ENCODE data around the gene CCDC191.

Gene CCDC191, protein sequence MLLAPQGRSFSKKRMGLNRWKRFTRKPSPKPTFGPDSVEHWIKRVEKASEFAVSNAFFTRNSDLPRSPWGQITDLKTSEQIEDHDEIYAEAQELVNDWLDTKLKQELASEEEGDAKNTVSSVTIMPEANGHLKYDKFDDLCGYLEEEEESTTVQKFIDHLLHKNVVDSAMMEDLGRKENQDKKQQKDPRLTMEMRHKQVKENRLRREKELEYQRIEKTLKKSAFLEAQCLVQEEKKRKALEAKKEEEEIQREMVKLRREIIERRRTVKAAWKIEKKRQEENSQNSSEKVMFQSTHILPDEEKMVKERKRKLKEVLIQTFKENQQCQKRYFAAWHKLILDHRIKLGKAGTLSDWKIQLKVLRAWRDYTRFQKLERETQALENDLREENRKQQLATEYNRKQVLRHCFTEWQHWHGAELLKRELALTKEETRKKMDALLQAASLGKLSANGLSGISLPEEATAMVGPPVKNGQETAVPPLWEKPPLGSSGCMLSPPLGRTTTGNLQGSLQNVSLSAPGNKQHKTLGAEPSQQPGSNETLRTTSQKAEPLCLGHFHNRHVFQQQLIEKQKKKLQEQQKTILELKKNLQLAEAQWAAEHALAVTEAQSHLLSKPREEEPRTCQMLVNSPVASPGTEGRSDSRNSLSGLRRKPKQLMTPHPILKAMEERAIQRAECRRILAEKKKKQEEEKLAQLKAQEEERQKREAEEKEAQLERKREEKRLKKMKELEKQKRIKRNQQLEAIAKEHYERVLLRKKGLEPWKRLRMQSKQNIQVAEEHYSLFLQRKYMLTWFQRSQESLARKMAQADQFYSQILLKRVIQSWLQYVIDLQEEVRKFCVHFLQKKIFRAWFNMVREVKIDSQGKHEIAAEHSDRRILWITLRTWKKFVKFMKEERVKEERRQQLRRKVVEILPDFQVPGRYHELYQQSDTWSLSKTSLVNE

DNA sequence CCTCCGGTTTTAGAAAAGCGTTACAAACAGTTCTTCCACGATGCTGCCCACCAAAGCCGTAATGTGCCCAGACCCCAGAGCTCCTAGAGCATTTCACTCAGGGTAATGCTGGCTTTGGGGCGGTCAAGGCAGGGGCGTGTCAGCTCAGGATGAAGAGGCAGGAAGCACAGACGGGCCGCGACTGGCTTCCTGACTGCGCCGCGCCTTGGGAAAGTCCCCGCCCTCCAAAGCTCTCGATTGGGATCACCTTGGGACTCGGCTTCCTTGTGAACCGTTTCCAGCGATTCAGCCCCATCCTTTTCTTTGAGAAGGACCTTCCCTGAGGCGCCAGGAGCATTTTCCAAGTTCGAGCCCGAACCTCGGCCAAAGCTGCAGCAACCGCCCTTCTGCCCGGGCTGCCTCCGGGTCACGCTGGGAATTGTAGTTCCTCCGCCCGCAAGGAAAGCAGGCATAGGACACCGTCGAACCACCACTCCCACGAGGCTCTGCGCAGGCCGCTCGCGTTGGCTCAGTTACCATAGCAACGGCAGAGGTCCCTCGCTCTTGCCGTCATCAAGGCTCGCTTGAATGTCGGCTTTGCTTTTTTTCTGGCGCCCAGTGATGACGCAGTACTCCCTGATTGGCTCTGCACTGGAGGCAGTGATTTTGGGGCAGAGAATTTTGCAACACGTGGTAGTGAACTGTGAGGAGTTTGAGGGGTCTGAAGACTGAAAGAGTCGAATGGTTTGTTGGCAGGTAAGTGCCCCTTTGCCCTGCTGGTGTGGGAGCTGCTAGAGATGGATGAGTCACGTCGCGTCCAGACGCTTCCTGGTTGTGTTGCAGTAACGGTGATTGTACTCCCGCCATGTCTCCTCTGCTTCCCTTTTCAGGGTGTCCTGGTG lies at the start of gene CCDC191, which contains the start of gene QTRT2:
Gene CCDC191, minus strand, starts transcription at position 397 of the 881 bp plus-strand sequence. Its CDS starts 60 bp downstream, at position 337.
Gene QTRT2, plus strand, starts transcription at position 608 of the 881 bp plus-strand sequence. CDS start 8,521 bp downstream, outside the sequence.
- Mint-ChIP-seq H3K27ac (ENCODE audit: low read depth) (peak within 1 kb of the TSS; percentile 95), H3K27me3 (no peaks in the 10 kb centered on the region), H3K4me3 (peak within 1 kb of the TSS; percentile 92), H3K9me3 (no peaks in the 10 kb centered on the region), H3K36me3 (ENCODE audit: insufficient read depth) (peaks cover 20% of the 10 kb centered on the region), H3K4me1 (peaks cover 55% of the 10 kb centered on the region)
- peak; percentile 96 for ATAC-seq (replicated peaks; ENCODE audit: extremely low read depth, poor library complexity, severe bottlenecking)
- peak; percentile 94 to 98 for DNase-seq (ENCODE audit: low spot score in 2 of 2)

DNA sequence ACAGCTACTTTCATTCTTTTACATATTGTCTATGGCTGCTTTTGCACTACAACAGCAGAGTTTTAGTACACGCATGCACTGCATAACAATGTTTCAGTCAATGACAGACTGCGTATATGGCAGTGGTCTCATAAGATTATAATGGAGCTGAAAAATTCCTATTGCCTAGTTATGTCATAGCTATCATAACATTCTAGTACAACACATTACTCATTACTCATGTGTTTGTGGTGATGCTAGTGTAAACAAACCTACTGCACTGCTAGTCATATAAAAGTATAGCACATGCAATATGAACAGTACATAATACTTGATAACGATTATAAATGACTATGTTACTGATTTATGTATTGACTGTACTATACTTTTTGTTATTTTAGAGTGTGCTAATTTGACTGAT lies 48.1 kb upstream of the CCDC191 start:
- no peak overlapping the region for H3K27ac Mint-ChIP-seq (ENCODE audit: low read depth)
- H3K4me3 Mint-ChIP-seq, result no peak overlapping the region
- H3K36me3 Mint-ChIP-seq (ENCODE audit: insufficient read depth), result peaks cover 2% of the 10 kb centered on the region
- H3K27me3 Mint-ChIP-seq, result peaks cover 12% of the 10 kb centered on the region
- DNase-seq (ENCODE audit: low spot score in 2 of 2) (no peak), ATAC-seq (replicated peaks; ENCODE audit: extremely low read depth, poor library complexity, severe bottlenecking) (no peak)
- H3K9me3 Mint-ChIP-seq, result no peaks in the 10 kb centered on the region
- H3K4me1 Mint-ChIP-seq, result no peaks in the 10 kb centered on the region

DNA sequence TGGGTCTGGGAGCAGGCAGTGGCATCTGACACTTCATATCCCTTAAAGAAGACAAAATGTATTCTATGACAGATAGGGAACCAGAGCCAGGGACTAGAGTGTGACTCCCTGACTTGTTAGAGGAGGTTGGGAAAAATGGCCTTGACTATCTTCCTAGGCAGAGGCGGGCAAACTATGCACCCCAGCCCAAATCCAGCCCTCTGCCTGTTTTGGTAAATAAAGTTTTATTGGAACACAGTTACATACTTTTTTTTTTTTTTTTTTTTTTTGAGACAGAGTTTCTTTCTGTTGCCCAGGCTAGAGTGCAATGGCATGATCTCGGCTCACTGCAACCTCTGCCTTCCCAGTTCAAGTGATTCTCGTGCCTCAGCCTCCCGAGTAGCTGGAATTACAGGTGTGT lies 47.5 kb upstream of the CCDC191 start:
- Mint-ChIP-seq H3K4me1 (no peaks in the 10 kb centered on the region), H3K27me3 (peaks cover 8% of the 10 kb centered on the region), H3K36me3 (ENCODE audit: insufficient read depth) (no peaks in the 10 kb centered on the region), H3K9me3 (no peaks in the 10 kb centered on the region), H3K27ac (ENCODE audit: low read depth) (no peak overlapping the region), H3K4me3 (no peak overlapping the region)
- ATAC-seq (replicated peaks; ENCODE audit: extremely low read depth, poor library complexity, severe bottlenecking) (no peak), DNase-seq (ENCODE audit: low spot score in 2 of 2) (no peak)

DNA sequence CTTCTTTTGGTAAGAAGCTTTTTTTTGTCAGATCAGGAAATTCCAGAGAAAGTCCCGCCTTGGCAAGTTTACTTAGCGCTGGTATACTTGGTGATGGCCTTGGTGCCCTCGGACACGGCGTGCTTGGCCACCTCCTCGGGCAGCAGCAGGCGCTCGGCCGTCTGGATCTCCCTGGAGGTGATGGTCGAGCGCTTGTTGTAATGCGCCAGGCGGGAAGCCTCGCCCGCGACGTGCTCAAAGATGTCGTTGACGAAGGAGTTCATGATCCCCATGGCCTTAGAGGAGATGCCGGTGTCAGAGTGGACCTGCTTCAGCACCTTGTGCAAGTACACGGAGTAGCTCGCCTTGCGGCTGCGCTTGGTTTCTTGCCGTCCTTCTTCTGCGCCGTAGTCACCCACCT lies 46.9 kb upstream of the CCDC191 start:
- Mint-ChIP-seq H3K4me3 (no peak overlapping the region), H3K27me3 (peaks cover 8% of the 10 kb centered on the region), H3K4me1 (no peaks in the 10 kb centered on the region), H3K9me3 (no peaks in the 10 kb centered on the region), H3K36me3 (ENCODE audit: insufficient read depth) (no peaks in the 10 kb centered on the region), H3K27ac (ENCODE audit: low read depth) (no peak overlapping the region)
- ATAC-seq (replicated peaks; ENCODE audit: extremely low read depth, poor library complexity, severe bottlenecking) (no peak), DNase-seq (ENCODE audit: low spot score in 2 of 2) (no peak)

DNA sequence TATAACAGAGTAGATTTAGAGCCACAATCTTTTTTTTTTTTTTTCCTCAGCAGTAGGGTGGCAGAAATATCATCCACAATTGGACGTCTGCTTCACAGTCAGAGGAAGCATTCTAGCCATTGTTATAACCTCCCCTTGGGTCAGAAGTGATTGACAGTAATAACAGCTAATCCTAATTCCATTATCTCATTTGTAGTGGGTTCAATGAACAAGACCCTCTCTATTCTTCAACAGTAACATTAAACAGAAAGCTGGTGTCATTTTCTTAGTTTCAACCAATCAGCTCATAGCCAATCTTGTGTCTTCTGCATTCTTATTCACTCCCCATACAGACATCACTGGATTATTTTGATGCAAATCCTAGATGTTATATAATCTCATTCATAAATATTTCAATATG lies 44.8 kb upstream of the CCDC191 start:
- ATAC-seq (replicated peaks; ENCODE audit: extremely low read depth, poor library complexity, severe bottlenecking) (no peak), DNase-seq (ENCODE audit: low spot score in 2 of 2) (no peak)
- no peak overlapping the region for H3K4me3 Mint-ChIP-seq
- H3K36me3 Mint-ChIP-seq (ENCODE audit: insufficient read depth), result no peaks in the 10 kb centered on the region
- peaks cover 8% of the 10 kb centered on the region for H3K27me3 Mint-ChIP-seq
- no peaks in the 10 kb centered on the region for H3K4me1 Mint-ChIP-seq
- H3K27ac Mint-ChIP-seq (ENCODE audit: low read depth), result no peak overlapping the region
- no peaks in the 10 kb centered on the region for H3K9me3 Mint-ChIP-seq

DNA sequence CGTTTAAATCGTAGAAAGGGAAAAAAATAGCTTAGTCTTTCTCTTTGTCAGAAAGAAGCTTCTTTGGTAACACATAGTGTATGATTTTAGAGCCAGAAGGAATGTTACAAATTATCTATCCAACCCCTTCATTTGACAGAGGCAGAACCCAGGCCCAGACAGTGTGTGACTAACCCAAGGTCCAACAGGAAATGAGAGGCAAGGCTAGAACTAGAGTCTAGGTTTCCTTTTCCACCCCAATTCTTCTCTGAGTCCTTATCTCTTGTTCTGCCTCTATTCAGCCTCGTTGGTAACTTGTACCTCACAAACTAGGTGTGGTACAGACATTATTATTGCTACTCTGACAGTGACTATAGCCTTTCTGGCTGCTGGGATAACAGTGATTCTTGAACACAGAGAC lies 39.5 kb upstream of the CCDC191 start:
- Mint-ChIP-seq H3K4me3 (no peak overlapping the region), H3K27me3 (peaks cover 4% of the 10 kb centered on the region), H3K27ac (ENCODE audit: low read depth) (no peak overlapping the region), H3K36me3 (ENCODE audit: insufficient read depth) (no peaks in the 10 kb centered on the region), H3K9me3 (no peaks in the 10 kb centered on the region), H3K4me1 (no peaks in the 10 kb centered on the region)
- DNase-seq (ENCODE audit: low spot score in 2 of 2) (no peak), ATAC-seq (replicated peaks; ENCODE audit: extremely low read depth, poor library complexity, severe bottlenecking) (no peak)

DNA sequence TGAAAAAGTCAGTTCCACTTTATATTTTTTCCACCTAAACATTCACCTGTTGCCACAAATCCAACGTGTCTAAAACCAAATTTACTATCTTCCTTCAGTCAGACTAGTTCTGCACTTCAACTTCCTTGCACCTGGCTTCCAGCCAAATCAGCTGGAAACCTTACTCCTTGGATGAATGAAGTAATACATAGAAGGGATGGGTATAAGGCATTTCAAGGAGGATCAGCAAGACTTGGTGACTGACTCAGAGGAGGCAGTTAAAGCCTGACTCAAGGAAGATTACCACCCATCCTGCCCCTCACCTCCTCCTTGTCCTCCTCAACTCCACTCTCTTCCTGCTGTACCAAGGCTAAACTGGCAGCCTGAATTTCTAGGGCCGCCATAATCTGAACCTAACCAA lies 37.3 kb upstream of the CCDC191 start:
- no peak overlapping the region for H3K4me3 Mint-ChIP-seq
- no peaks in the 10 kb centered on the region for H3K4me1 Mint-ChIP-seq
- H3K27ac Mint-ChIP-seq (ENCODE audit: low read depth), result no peak overlapping the region
- no peaks in the 10 kb centered on the region for H3K36me3 Mint-ChIP-seq (ENCODE audit: insufficient read depth)
- no peaks in the 10 kb centered on the region for H3K27me3 Mint-ChIP-seq
- H3K9me3 Mint-ChIP-seq, result no peaks in the 10 kb centered on the region
- ATAC-seq (replicated peaks; ENCODE audit: extremely low read depth, poor library complexity, severe bottlenecking) (no peak), DNase-seq (ENCODE audit: low spot score in 2 of 2) (no peak)

DNA sequence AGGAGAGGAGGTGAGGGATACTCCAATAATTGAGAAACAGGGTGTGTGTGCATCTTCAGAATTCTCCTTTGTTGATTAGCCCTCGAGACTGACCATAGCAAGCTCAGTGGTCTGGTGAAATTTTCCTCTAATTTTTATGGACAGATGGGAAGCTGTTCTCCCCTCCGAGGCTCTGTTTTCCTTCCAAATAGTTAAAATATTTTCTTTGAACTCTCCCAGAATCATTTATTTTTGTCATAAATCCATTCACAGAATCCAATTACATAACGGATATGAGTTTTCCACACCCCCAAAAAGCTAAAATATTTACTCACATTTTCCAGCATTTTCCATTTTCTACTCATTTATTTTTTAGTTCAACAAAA lies 36.7 kb upstream of the CCDC191 start:
- Mint-ChIP-seq H3K36me3 (ENCODE audit: insufficient read depth) (no peaks in the 10 kb centered on the region), H3K4me3 (no peak overlapping the region), H3K27ac (ENCODE audit: low read depth) (no peak overlapping the region), H3K27me3 (no peaks in the 10 kb centered on the region), H3K9me3 (no peaks in the 10 kb centered on the region), H3K4me1 (no peaks in the 10 kb centered on the region)
- no peak for ATAC-seq (replicated peaks; ENCODE audit: extremely low read depth, poor library complexity, severe bottlenecking)
- DNase-seq (ENCODE audit: low spot score in 2 of 2), result no peak

DNA sequence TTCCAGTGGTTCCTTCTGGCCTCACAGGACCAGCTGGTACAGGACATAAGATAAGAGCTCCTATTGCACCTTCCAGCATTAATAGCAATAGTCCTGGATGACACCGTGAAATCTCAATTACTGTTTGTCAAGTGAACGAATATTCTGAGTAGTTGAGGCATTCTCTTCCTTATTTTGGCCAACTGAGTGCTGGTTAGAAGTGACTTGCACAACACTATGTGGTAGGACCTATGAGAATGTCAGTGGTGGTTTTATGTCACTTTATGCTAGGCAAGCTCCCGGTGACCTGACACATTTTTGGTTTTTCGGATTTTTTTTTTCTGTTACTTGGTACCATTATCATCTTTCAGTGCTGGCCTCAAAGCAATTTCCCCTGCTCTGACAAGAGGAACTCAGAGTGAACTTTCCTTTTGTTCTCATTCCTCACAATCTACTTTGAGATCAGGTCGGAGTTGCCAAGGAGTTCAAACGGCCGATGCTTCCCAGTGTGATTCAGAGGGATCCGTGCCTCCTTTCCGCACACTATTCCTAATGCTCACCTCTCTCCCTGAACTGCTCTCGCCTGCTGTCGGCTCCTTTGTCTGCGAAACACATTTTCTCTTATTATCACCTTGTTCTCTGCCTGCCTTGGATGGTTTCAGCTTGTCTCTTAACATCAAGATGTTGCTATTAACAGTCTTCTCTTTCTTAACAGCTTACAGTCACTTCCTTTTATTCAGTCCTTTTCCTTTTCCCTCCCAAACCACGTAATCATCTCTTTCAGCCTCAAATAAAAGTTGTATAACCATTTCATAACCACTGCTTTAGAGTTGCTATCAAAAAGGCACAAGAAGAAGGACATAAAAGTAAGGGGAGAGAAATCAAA lies 36.1 kb upstream of the CCDC191 start:
- Mint-ChIP-seq H3K4me1 (no peaks in the 10 kb centered on the region), H3K36me3 (ENCODE audit: insufficient read depth) (no peaks in the 10 kb centered on the region), H3K9me3 (no peaks in the 10 kb centered on the region), H3K27ac (ENCODE audit: low read depth) (no peak overlapping the region), H3K27me3 (no peaks in the 10 kb centered on the region), H3K4me3 (no peak overlapping the region)
- ATAC-seq (replicated peaks; ENCODE audit: extremely low read depth, poor library complexity, severe bottlenecking) (no peak), DNase-seq (ENCODE audit: low spot score in 2 of 2) (no peak)

DNA sequence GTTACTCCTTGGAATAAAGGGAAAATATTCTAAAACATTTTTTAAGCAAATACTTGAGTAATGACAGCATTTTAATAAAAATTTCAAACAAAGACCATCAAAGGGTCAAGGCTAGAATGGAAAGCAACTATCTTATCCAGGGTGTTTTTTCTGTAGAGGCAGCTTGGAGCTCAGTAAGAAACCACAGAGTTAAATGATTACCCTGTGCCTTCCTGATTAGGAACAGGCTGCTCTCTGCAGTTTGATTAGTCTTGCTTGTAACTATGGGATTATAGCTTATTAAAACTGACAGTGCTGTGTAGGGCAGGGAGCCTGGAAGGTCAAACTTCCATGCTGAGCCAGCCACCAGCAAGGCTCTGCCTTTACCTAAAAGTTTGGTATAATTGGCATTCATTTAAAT lies 33.3 kb upstream of the CCDC191 start:
- Mint-ChIP-seq H3K27me3 (no peaks in the 10 kb centered on the region), H3K9me3 (no peaks in the 10 kb centered on the region), H3K36me3 (ENCODE audit: insufficient read depth) (peaks cover 10% of the 10 kb centered on the region), H3K27ac (ENCODE audit: low read depth) (no peak overlapping the region), H3K4me3 (no peak overlapping the region), H3K4me1 (no peaks in the 10 kb centered on the region)
- DNase-seq (ENCODE audit: low spot score in 2 of 2), result no peak
- ATAC-seq (replicated peaks; ENCODE audit: extremely low read depth, poor library complexity, severe bottlenecking), result no peak

DNA sequence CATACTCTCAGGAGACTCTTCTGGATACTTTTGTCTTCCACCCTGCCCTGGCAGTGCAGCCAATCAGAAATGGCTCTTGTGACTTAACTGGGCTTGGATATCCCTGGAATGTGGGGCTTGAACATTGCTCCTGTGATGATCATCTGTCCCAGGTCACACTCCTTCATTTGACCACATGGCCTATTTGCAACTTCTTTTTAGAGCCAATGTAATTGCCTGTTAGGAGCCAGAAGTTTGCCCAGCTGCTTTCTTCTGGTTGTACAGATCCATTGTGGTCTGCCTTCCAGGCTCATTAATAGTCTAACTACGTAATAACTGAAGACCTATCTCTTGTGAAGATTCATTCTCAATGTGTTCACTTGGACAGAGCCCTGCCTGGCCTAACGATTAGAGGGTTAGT lies 30.0 kb upstream of the CCDC191 start:
- no peak for ATAC-seq (replicated peaks; ENCODE audit: extremely low read depth, poor library complexity, severe bottlenecking)
- peaks cover 30% of the 10 kb centered on the region for H3K36me3 Mint-ChIP-seq (ENCODE audit: insufficient read depth)
- H3K4me3 Mint-ChIP-seq, result no peak overlapping the region
- no peaks in the 10 kb centered on the region for H3K27me3 Mint-ChIP-seq
- H3K4me1 Mint-ChIP-seq, result no peaks in the 10 kb centered on the region
- H3K9me3 Mint-ChIP-seq, result no peaks in the 10 kb centered on the region
- DNase-seq (ENCODE audit: low spot score in 2 of 2), result no peak
- no peak overlapping the region for H3K27ac Mint-ChIP-seq (ENCODE audit: low read depth)
